GM12892 (cell line): ENCODE results near the gene PLEKHA4.

ENCODE experiments used
- POLR2A ChIP-seq: IDR thresholded peaks from 2 replicates; pipeline ENCODE4 v1.6.1; 2011; ENCODE audit warnings: low read depth, low read length, control low read depth
- POLR2AphosphoS5 ChIP-seq: IDR thresholded peaks from 2 replicates; pipeline ENCODE4 v1.6.1; 2011; ENCODE audit warnings: low read depth, low read length, control low read depth
- TAF1 ChIP-seq: IDR thresholded peaks from 2 replicates; pipeline ENCODE4 v1.6.1; 2011; ENCODE audit warnings: low read depth, mild to moderate bottlenecking, control low read depth, low read length, borderline replicate concordance

DNA sequence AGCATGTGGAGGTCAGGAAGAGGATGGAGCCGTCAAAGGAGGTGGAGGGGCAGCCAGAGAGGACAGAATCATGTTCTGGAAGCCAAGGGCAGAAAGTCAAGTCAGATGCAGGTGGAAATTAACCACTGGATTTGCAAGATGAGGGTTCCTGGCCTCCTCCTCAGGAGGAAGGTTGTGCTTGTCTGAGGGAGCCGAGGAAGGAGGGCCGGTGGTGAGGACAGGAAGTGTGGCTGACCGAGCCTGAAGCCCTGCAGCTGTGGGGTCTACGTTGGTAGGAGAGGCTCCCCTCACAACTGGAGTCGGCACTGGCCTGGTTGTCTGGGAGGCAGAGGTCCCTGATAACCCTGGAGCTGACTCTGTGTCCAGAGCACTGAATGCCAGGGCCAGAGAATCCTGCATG lies 49.7 kb upstream of the PLEKHA4 start:
- TF ChIP-seq TAF1 = no peak
- TF ChIP-seq POLR2A = no peak
- no peak for TF ChIP-seq POLR2AphosphoS5
